ENCODE data around the gene MYH9.

- no peak for TF ChIP-seq POLR2A (IDR thresholded peaks at IDR 0.05)
- TF ChIP-seq, protein P1, sequence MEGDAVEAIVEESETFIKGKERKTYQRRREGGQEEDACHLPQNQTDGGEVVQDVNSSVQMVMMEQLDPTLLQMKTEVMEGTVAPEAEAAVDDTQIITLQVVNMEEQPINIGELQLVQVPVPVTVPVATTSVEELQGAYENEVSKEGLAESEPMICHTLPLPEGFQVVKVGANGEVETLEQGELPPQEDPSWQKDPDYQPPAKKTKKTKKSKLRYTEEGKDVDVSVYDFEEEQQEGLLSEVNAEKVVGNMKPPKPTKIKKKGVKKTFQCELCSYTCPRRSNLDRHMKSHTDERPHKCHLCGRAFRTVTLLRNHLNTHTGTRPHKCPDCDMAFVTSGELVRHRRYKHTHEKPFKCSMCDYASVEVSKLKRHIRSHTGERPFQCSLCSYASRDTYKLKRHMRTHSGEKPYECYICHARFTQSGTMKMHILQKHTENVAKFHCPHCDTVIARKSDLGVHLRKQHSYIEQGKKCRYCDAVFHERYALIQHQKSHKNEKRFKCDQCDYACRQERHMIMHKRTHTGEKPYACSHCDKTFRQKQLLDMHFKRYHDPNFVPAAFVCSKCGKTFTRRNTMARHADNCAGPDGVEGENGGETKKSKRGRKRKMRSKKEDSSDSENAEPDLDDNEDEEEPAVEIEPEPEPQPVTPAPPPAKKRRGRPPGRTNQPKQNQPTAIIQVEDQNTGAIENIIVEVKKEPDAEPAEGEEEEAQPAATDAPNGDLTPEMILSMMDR (IDR thresholded peaks at IDR 0.05): no peak
- TF ChIP-seq EP300 (IDR thresholded peaks at IDR 0.05): no peak
Measured at GRCh38 chr22:36327922-36328551, 59.7 kb downstream of the MYH9 start.
